ENCODE data around the gene EPHA8.

- TF ChIP-seq CTCF (IDR thresholded peaks at IDR 0.05; ENCODE audit: low read length) (no peak), EZH2phosphoT487 (IDR thresholded peaks at IDR 0.05; ENCODE audit: low read length) (no peak), EZH2 (optimal IDR thresholded peaks at IDR 0.05; ENCODE audit: low read depth, low read length) (no peak)
These were observed 34.7 kb downstream of the EPHA8 start for GRCh38 chr1:22597996-22598395.

Data from MM.1S (cell line).